Astrocyte (in vitro differentiated cells and primary cell): Measurements from ENCODE around the gene ACSF2. TPM values are rescaled to one million over a fixed set of nuclear protein-coding genes. Genes with fewer than 3 reads are reported as not detected.
A peak's percentile ranks its signal among the peaks of the same experiment; 100 is the strongest.
"Not testable (repeated sequence)": the region's sequence is repeated elsewhere in the genome, so short reads cannot be mapped to it uniquely, and the experiment has no call there.

Source experiments
- DNase-seq: peaks from one replicate; pipeline ENCODE4 v3.0.0-alpha.2; 2010; ENCODE audit warnings: low read depth
- FAIRE-seq: peaks from 2 replicates; lab custom pipeline; 2011; peaks lifted over from hg19 to GRCh38; lab: Jason Lieb, UNC
- H2AFZ ChIP-seq: 2 replicates; pipeline ENCODE4 v1.6.0; 2012; ENCODE audit warnings: low read depth, low read length, inconsistent platforms
- H3K27ac ChIP-seq: 2 replicates; pipeline ENCODE4 v1.5.1; 2011; ENCODE audit warnings: low read depth, low read length, inconsistent platforms
- H3K27me3 ChIP-seq: 2 replicates; pipeline ENCODE4 v1.6.0; 2011; ENCODE audit warnings: low read length, inconsistent platforms; ENCODE audit not compliant: insufficient read depth
- H3K36me3 ChIP-seq: 2 replicates; pipeline ENCODE4 v1.5.1; 2011; ENCODE audit warnings: low read length, inconsistent platforms; ENCODE audit not compliant: insufficient read depth
- H3K4me1 ChIP-seq: 2 replicates; pipeline ENCODE4 v1.5.1; 2011; ENCODE audit warnings: low read length, inconsistent platforms; ENCODE audit not compliant: insufficient read depth
- H3K4me2 ChIP-seq: 2 replicates; pipeline ENCODE4 v1.6.0; 2012; ENCODE audit warnings: low read length, inconsistent platforms
- H3K4me3 ChIP-seq: 2 replicates; pipeline ENCODE4 v1.5.1; 2011; ENCODE audit warnings: low read depth, mild to moderate bottlenecking, low read length, inconsistent platforms; ENCODE audit not compliant: insufficient read depth
- H3K79me2 ChIP-seq: 2 replicates; pipeline ENCODE4 v1.6.0; 2012; ENCODE audit warnings: mild to moderate bottlenecking, low read length, inconsistent platforms; ENCODE audit not compliant: insufficient read depth
- H3K9ac ChIP-seq: 2 replicates; pipeline ENCODE4 v1.6.0; 2012; ENCODE audit warnings: mild to moderate bottlenecking, low read length, inconsistent platforms
- H3K9me3 ChIP-seq: 2 replicates; pipeline ENCODE4 v1.5.1; 2012; ENCODE audit warnings: low read depth, mild to moderate bottlenecking, low read length, inconsistent platforms; ENCODE audit not compliant: insufficient read depth
- H4K20me1 ChIP-seq: 2 replicates; pipeline ENCODE4 v1.6.0; 2012; ENCODE audit warnings: low read length, inconsistent platforms; ENCODE audit not compliant: insufficient read depth
- H3K27ac Mint-ChIP-seq: one replicate; pipeline ENCODE4 v1.8.0; 2021; ENCODE audit warnings: mild to moderate bottlenecking, mixed read lengths; ENCODE audit not compliant: unreplicated experiment
- H3K27me3 Mint-ChIP-seq: one replicate; pipeline ENCODE4 v1.8.0; 2021; ENCODE audit warnings: low read depth, mixed read lengths; ENCODE audit not compliant: unreplicated experiment
- H3K36me3 Mint-ChIP-seq: one replicate; pipeline ENCODE4 v1.8.0; 2021; ENCODE audit warnings: low read depth, mixed read lengths; ENCODE audit not compliant: unreplicated experiment
- H3K4me1 Mint-ChIP-seq: one replicate; pipeline ENCODE4 v1.8.0; 2021; ENCODE audit warnings: low read depth, mixed read lengths; ENCODE audit not compliant: unreplicated experiment
- H3K4me3 Mint-ChIP-seq: one replicate; pipeline ENCODE4 v1.8.0; 2021; ENCODE audit warnings: mild to moderate bottlenecking, moderate library complexity, mixed read lengths; ENCODE audit not compliant: unreplicated experiment
- H3K9me3 Mint-ChIP-seq: one replicate; pipeline ENCODE4 v1.8.0; 2021; ENCODE audit warnings: mild to moderate bottlenecking, mixed read lengths; ENCODE audit not compliant: unreplicated experiment
- EZH2 ChIP-seq: IDR thresholded peaks from 2 replicates; pipeline ENCODE4 v1.6.1; 2012; ENCODE audit warnings: mild to moderate bottlenecking, low read length, inconsistent platforms; ENCODE audit not compliant: insufficient read depth
- total RNA-seq: library from RNA; stranded (reverse); gene quantifications from 2 replicates; pipeline ENCODE4 v1.2.1, GENCODE V29; 2021
- TF ChIP-seq, protein P1 (sequence below): IDR thresholded peaks from 2 replicates; pipeline ENCODE4 v1.5.1; 2011; ENCODE audit warnings: low read depth, mild to moderate bottlenecking, inconsistent platforms, low read length, moderate library complexity; ENCODE audit not compliant: insufficient read depth

The ACSF2 gene
- total RNA-seq, 1 donor from 2014 or later = 28.3 TPM

DNA sequence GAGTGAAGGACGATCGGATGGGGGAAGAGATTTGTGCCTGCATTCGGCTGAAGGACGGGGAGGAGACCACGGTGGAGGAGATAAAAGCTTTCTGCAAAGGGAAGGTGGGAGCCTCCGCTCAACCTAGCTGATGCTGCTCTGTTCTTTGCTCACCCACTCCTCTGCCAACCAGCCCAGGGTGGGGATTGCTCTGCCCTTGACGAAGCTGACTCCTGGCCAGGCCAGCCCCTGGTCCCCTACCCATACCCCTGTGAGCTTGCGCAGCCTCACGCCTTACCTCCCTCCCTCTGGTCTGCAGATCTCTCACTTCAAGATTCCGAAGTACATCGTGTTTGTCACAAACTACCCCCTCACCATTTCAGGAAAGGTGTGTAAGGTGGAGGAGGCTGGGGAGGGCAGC, 47.9 kb downstream of the ACSF2 start:
- no peak overlapping the region for H3K4me3 Mint-ChIP-seq
- no peak for FAIRE-seq
- no peak overlapping the region for H3K9ac ChIP-seq

DNA sequence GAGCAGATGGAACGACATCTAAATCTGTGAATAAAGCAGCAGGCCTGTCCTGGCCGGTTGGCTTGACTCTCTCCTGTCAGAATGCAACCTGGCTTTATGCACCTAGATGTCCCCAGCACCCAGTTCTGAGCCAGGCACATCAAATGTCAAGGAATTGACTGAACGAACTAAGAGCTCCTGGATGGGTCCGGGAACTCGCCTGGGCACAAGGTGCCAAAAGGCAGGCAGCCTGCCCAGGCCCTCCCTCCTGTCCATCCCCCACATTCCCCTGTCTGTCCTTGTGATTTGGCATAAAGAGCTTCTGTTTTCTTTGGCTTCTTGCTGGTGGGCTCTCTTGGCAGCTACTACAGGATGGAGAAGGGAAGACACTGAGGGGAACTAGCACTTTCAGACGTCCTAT, 48.5 kb downstream of the ACSF2 start:
- Histone ChIP-seq H3K36me3 (no peaks in the 10 kb centered on the region), H3K4me2 (no peak overlapping the region), H3K9me3 (no peaks in the 10 kb centered on the region), H3K9ac (no peak overlapping the region), H4K20me1 (peaks cover 6% of the 10 kb centered on the region), H3K4me1 (no peaks in the 10 kb centered on the region), H3K79me2 (peaks cover under 1% of the 10 kb centered on the region), H3K27me3 (peaks cover 11% of the 10 kb centered on the region), H3K4me3 (no peak overlapping the region), H2AFZ (no peak overlapping the region), H3K27ac (no peak overlapping the region)
- Mint-ChIP-seq H3K9me3 (peaks cover 3% of the 10 kb centered on the region), H3K36me3 (peaks cover 12% of the 10 kb centered on the region), H3K27me3 (peaks cover 20% of the 10 kb centered on the region), H3K4me1 (peaks cover 2% of the 10 kb centered on the region), H3K4me3 (no peak overlapping the region), H3K27ac (no peak overlapping the region)
- TF ChIP-seq EZH2 = no peak
- TF ChIP-seq, protein P1, sequence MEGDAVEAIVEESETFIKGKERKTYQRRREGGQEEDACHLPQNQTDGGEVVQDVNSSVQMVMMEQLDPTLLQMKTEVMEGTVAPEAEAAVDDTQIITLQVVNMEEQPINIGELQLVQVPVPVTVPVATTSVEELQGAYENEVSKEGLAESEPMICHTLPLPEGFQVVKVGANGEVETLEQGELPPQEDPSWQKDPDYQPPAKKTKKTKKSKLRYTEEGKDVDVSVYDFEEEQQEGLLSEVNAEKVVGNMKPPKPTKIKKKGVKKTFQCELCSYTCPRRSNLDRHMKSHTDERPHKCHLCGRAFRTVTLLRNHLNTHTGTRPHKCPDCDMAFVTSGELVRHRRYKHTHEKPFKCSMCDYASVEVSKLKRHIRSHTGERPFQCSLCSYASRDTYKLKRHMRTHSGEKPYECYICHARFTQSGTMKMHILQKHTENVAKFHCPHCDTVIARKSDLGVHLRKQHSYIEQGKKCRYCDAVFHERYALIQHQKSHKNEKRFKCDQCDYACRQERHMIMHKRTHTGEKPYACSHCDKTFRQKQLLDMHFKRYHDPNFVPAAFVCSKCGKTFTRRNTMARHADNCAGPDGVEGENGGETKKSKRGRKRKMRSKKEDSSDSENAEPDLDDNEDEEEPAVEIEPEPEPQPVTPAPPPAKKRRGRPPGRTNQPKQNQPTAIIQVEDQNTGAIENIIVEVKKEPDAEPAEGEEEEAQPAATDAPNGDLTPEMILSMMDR = no peak
- FAIRE-seq (no peak), DNase-seq (no peak)

More for the DNA sequence above, 47.9 kb downstream of the ACSF2 start:
- Histone ChIP-seq H3K4me1 (no peaks in the 10 kb centered on the region), H3K9me3 (no peaks in the 10 kb centered on the region), H2AFZ (no peak overlapping the region), H3K79me2 (no peaks in the 10 kb centered on the region), H3K4me3 (no peak overlapping the region), H3K4me2 (no peak overlapping the region), H3K36me3 (no peaks in the 10 kb centered on the region), H4K20me1 (peaks cover 5% of the 10 kb centered on the region), H3K27ac (no peak overlapping the region), H3K27me3 (peaks cover 11% of the 10 kb centered on the region)
- TF ChIP-seq, protein P1 = no peak
- no peak for TF ChIP-seq EZH2
- H3K27ac Mint-ChIP-seq = no peak overlapping the region
- peaks cover 3% of the 10 kb centered on the region for H3K9me3 Mint-ChIP-seq
- peaks cover 20% of the 10 kb centered on the region for H3K27me3 Mint-ChIP-seq
- DNase-seq = no peak
- H3K36me3 Mint-ChIP-seq = peaks cover 12% of the 10 kb centered on the region
- peaks cover 2% of the 10 kb centered on the region for H3K4me1 Mint-ChIP-seq

DNA sequence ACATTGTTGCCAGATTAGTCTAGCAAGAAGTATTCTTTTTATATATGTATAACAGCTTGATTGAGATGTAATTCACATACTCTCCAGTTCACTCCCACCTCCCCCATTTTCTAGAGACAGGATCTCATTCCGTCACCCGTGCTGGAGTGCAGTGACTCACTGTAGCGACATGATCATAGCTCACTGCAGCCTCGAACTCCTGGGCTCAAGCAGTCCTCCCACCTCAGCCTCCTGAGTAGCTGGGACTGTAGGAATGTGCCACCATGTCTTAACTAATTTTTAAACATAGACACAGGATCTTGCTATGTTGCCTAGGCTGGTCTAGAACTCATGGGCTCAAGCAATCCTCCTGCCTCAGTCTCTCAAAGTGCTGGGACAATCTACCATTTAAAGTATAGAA, 49.3 kb downstream of the ACSF2 start:
- Histone ChIP-seq H3K79me2 (peaks cover 9% of the 10 kb centered on the region), H3K27me3 (peaks cover 10% of the 10 kb centered on the region), H4K20me1 (peaks cover 10% of the 10 kb centered on the region), H2AFZ (no peak overlapping the region), H3K4me3 (no peak overlapping the region), H3K27ac (no peak overlapping the region), H3K9ac (no peak overlapping the region), H3K36me3 (no peaks in the 10 kb centered on the region), H3K4me1 (no peaks in the 10 kb centered on the region), H3K4me2 (no peak overlapping the region), H3K9me3 (no peaks in the 10 kb centered on the region)
- Mint-ChIP-seq H3K4me3 (no peak overlapping the region), H3K27ac (no peak overlapping the region), H3K9me3 (peaks cover 3% of the 10 kb centered on the region), H3K36me3 (peaks cover 12% of the 10 kb centered on the region), H3K4me1 (peaks cover 3% of the 10 kb centered on the region), H3K27me3 (peaks cover 20% of the 10 kb centered on the region)
- DNase-seq (no peak), FAIRE-seq (no peak)
- TF ChIP-seq, protein P1 = no peak
- no peak for TF ChIP-seq EZH2

DNA sequence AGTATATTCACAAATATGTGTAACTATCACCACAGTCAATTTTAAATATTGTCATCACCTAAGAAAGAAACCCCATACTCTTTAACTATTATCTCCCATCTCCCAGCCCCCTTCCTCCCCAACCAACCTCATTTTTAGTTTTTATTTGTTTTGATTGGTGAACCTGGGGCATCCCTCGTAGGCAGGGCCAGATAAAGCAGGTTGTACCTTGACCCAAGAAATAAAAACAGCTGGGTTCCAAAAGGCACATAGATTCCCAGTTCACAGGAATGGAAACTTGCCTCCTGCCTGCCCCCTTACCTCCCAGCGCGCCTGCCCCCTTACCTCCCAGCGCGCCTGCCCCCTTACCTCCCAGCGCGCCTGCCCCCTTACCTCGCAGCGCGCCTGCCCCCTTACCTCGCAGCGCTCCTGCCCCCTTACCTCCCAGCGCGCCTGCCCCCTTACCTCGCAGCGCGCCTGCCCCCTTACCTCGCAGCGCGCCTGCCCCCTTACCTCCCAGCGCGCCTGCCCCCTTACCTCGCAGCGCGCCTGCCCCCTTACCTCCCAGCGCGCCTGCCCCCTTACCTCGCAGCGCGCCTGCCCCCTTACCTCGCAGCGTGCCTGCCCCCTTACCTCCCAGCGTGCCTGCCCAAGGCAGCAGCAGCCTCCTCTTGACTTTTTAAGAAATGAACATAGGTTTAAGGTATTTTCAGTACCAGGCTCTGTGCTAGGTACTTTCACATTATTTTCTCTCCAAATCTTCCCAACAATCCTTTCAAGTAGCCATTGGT, 49.9 kb downstream of the ACSF2 start:
- peak overlapping the region; percentile 17 for H3K4me3 Mint-ChIP-seq
- H3K9me3 ChIP-seq, H3K27ac ChIP-seq, H3K4me2 ChIP-seq, H3K27me3 ChIP-seq, H3K4me1 Mint-ChIP-seq, H3K9me3 Mint-ChIP-seq, DNase-seq, H3K4me3 ChIP-seq, H3K36me3 Mint-ChIP-seq, H3K36me3 ChIP-seq, FAIRE-seq, H3K27ac Mint-ChIP-seq, H2AFZ ChIP-seq, H3K9ac ChIP-seq, H3K4me1 ChIP-seq: not testable (repeated sequence)
- H3K27me3 Mint-ChIP-seq = peaks cover 16% of the 10 kb centered on the region
- Histone ChIP-seq H4K20me1 (peaks cover 11% of the 10 kb centered on the region), H3K79me2 (peaks cover 10% of the 10 kb centered on the region)
